Colon (tissue), 2 donors: Measurements from ENCODE around the gene RPTOR.

Source experiments
- FAIRE-seq: peaks from 2 replicates; lab custom pipeline; 2012; peaks lifted over from hg19 to GRCh38; lab: Jason Lieb, UNC
- donor health status: control.
- donor health status: control.

Gene RPTOR

GRCh38 chr17:80834893-80835275 lies 290.2 kb downstream of the RPTOR start:
- FAIRE-seq, result no peak

GRCh38 chr17:80835816-80836657 lies 291.4 kb downstream of the RPTOR start:
- no peak for FAIRE-seq

GRCh38 chr17:80836658-80836965 lies 292.0 kb downstream of the RPTOR start:
- no peak for FAIRE-seq

GRCh38 chr17:80836971-80837481 lies 292.4 kb downstream of the RPTOR start:
- no peak for FAIRE-seq

- no peak for FAIRE-seq
Observed at GRCh38 chr17:80837711-80838110, 293.1 kb downstream of the RPTOR start.

GRCh38 chr17:80838311-80839025 lies 293.8 kb downstream of the RPTOR start:
- FAIRE-seq, result no peak

- no peak for FAIRE-seq
Observed at GRCh38 chr17:80839026-80839345, 294.3 kb downstream of the RPTOR start.

GRCh38 chr17:80839511-80839941 lies 294.9 kb downstream of the RPTOR start:
- no peak for FAIRE-seq

GRCh38 chr17:80839970-80840369 lies 295.3 kb downstream of the RPTOR start:
- FAIRE-seq, result no peak

- no peak for FAIRE-seq
Observed at GRCh38 chr17:80842456-80843013, 297.9 kb downstream of the RPTOR start.

GRCh38 chr17:80843741-80844156 lies 299.1 kb downstream of the RPTOR start:
- no peak for FAIRE-seq

GRCh38 chr17:80844418-80844990 lies 299.9 kb downstream of the RPTOR start:
- FAIRE-seq, result no peak

- FAIRE-seq, result no peak
Observed at GRCh38 chr17:80845069-80845862, 300.6 kb downstream of the RPTOR start.

- FAIRE-seq, result no peak
Observed at GRCh38 chr17:80845863-80846671, 301.4 kb downstream of the RPTOR start.

- FAIRE-seq, result no peak
Observed at GRCh38 chr17:80846932-80847331, 302.3 kb downstream of the RPTOR start.

GRCh38 chr17:80847496-80848230 lies 303.0 kb downstream of the RPTOR start:
- no peak for FAIRE-seq

- FAIRE-seq, result no peak
Observed at GRCh38 chr17:80848449-80849102, 303.9 kb downstream of the RPTOR start.

- no peak for FAIRE-seq
Observed at GRCh38 chr17:80849119-80849518, 304.5 kb downstream of the RPTOR start.

- no peak for FAIRE-seq
Observed at GRCh38 chr17:80850109-80850508, 305.5 kb downstream of the RPTOR start.

- FAIRE-seq, result no peak
Observed at GRCh38 chr17:80850817-80851216, 306.2 kb downstream of the RPTOR start.
